BLaER1 (cell line): ENCODE measurements around the gene ZHX3.

Experiments used
- H3K27ac ChIP-seq: shearing (Covaris generic); formaldehyde crosslinking; 2 replicates; pipeline ENCODE4 v1.8.1; 2022
- H3K27me3 ChIP-seq: shearing (Covaris generic); formaldehyde crosslinking; 2 replicates; pipeline ENCODE4 v1.8.1; 2022
- H3K36me3 ChIP-seq: shearing (Covaris generic); formaldehyde crosslinking; 2 replicates; pipeline ENCODE4 v1.8.1; 2022
- H3K4me1 ChIP-seq: shearing (Covaris generic); formaldehyde crosslinking; 2 replicates; pipeline ENCODE4 v1.8.1; 2022
- H3K4me2 ChIP-seq: shearing (Covaris generic); formaldehyde crosslinking; 2 replicates; pipeline ENCODE4 v1.8.1; 2022
- H3K4me3 ChIP-seq: shearing (Covaris generic); formaldehyde crosslinking; 2 replicates; pipeline ENCODE4 v1.8.1; 2022
- H3K9ac ChIP-seq: shearing (Covaris generic); formaldehyde crosslinking; 2 replicates; pipeline ENCODE4 v1.8.1; 2022
- H3K9me3 ChIP-seq: shearing (Covaris generic); formaldehyde crosslinking; 2 replicates; pipeline ENCODE4 v1.8.1; 2022
- H4K20me1 ChIP-seq: shearing (Covaris generic); formaldehyde crosslinking; 2 replicates; pipeline ENCODE4 v1.8.1; 2022
- Cebpa-rat ChIP-seq: shearing (Covaris generic); IDR thresholded peaks from 2 replicates; pipeline ENCODE4 v1.8.1; 2022

ZHX3 gene

GRCh38 chr20:41217422-41217821 lies 100.1 kb downstream of the ZHX3 start:
- H4K20me1 ChIP-seq = no peaks in the 10 kb centered on the region
- H3K4me1 ChIP-seq = no peaks in the 10 kb centered on the region
- H3K36me3 ChIP-seq = no peaks in the 10 kb centered on the region
- no peak for TF ChIP-seq Cebpa-rat
- no peaks in the 10 kb centered on the region for H3K9me3 ChIP-seq
- no peak overlapping the region for H3K27ac ChIP-seq
- H3K4me2 ChIP-seq = no peak overlapping the region
- H3K9ac ChIP-seq = no peak overlapping the region
- no peaks in the 10 kb centered on the region for H3K27me3 ChIP-seq
- no peak overlapping the region for H3K4me3 ChIP-seq

GRCh38 chr20:41214666-41215065 lies 102.9 kb downstream of the ZHX3 start:
- no peak for TF ChIP-seq Cebpa-rat
- H3K4me3 ChIP-seq = no peak overlapping the region

GRCh38 chr20:41214202-41214601 lies 103.3 kb downstream of the ZHX3 start:
- Histone ChIP-seq H3K4me2 (no peak overlapping the region), H3K4me3 (no peak overlapping the region), H3K4me1 (no peaks in the 10 kb centered on the region), H4K20me1 (no peaks in the 10 kb centered on the region), H3K9ac (no peak overlapping the region), H3K27me3 (no peaks in the 10 kb centered on the region), H3K9me3 (no peaks in the 10 kb centered on the region), H3K36me3 (no peaks in the 10 kb centered on the region), H3K27ac (no peak overlapping the region)
- TF ChIP-seq Cebpa-rat = no peak

More at GRCh38 chr20:41214666-41215065, 102.9 kb downstream of the ZHX3 start:
- Histone ChIP-seq H3K9me3 (no peaks in the 10 kb centered on the region), H3K4me2 (no peak overlapping the region), H3K9ac (no peak overlapping the region), H4K20me1 (no peaks in the 10 kb centered on the region), H3K27ac (no peak overlapping the region), H3K4me1 (no peaks in the 10 kb centered on the region), H3K36me3 (no peaks in the 10 kb centered on the region), H3K27me3 (no peaks in the 10 kb centered on the region)

- no peak for TF ChIP-seq Cebpa-rat
- no peaks in the 10 kb centered on the region for H3K27me3 ChIP-seq
- no peaks in the 10 kb centered on the region for H3K36me3 ChIP-seq
- H3K4me3 ChIP-seq = no peak overlapping the region
- H3K9ac ChIP-seq = no peak overlapping the region
- no peaks in the 10 kb centered on the region for H4K20me1 ChIP-seq
- H3K4me2 ChIP-seq = no peak overlapping the region
- no peaks in the 10 kb centered on the region for H3K9me3 ChIP-seq
- no peak overlapping the region for H3K27ac ChIP-seq
- no peaks in the 10 kb centered on the region for H3K4me1 ChIP-seq
Observed at GRCh38 chr20:41213150-41213820, 104.2 kb downstream of the ZHX3 start.

- Histone ChIP-seq H3K9me3 (peaks cover 4% of the 10 kb centered on the region; the same call in 1 of the 2 replicates), H3K27ac (no peak overlapping the region), H3K4me2 (no peak overlapping the region), H4K20me1 (no peaks in the 10 kb centered on the region), H3K9ac (no peak overlapping the region), H3K27me3 (no peaks in the 10 kb centered on the region), H3K4me3 (no peak overlapping the region), H3K4me1 (no peaks in the 10 kb centered on the region), H3K36me3 (peaks cover 34% of the 10 kb centered on the region)
- TF ChIP-seq Cebpa-rat = no peak
Observed at GRCh38 chr20:41205313-41205712, 112.2 kb downstream of the ZHX3 start.

- Histone ChIP-seq H3K9me3 (peaks cover 4% of the 10 kb centered on the region), H3K36me3 (peaks cover 35% of the 10 kb centered on the region), H3K27ac (no peak overlapping the region), H3K9ac (no peak overlapping the region), H4K20me1 (no peaks in the 10 kb centered on the region), H3K27me3 (no peaks in the 10 kb centered on the region), H3K4me2 (no peak overlapping the region), H3K4me1 (peaks cover 3% of the 10 kb centered on the region), H3K4me3 (no peak overlapping the region)
- no peak for TF ChIP-seq Cebpa-rat
Observed at GRCh38 chr20:41204304-41205265, 112.9 kb downstream of the ZHX3 start.

GRCh38 chr20:41203660-41204059 lies 113.9 kb downstream of the ZHX3 start:
- H3K9ac ChIP-seq = no peak overlapping the region
- peaks cover 7% of the 10 kb centered on the region for H3K4me1 ChIP-seq
- no peak overlapping the region for H3K27ac ChIP-seq
- H3K36me3 ChIP-seq = peaks cover 35% of the 10 kb centered on the region
- no peak for TF ChIP-seq Cebpa-rat
- H3K9me3 ChIP-seq = peaks cover 13% of the 10 kb centered on the region
- H3K27me3 ChIP-seq = no peaks in the 10 kb centered on the region
- no peak overlapping the region for H3K4me2 ChIP-seq
- no peak overlapping the region for H3K4me3 ChIP-seq
- no peaks in the 10 kb centered on the region for H4K20me1 ChIP-seq

GRCh38 chr20:41202426-41202825 lies 115.1 kb downstream of the ZHX3 start:
- H3K9ac ChIP-seq = no peak overlapping the region

GRCh38 chr20:41201760-41202159 lies 115.8 kb downstream of the ZHX3 start:
- H3K9ac ChIP-seq = no peak overlapping the region
- no peak overlapping the region for H3K27ac ChIP-seq
- peaks cover 21% of the 10 kb centered on the region for H3K9me3 ChIP-seq
- no peaks in the 10 kb centered on the region for H4K20me1 ChIP-seq
- no peak overlapping the region for H3K4me3 ChIP-seq
- H3K27me3 ChIP-seq = no peaks in the 10 kb centered on the region
- TF ChIP-seq Cebpa-rat = no peak
- no peak overlapping the region for H3K4me2 ChIP-seq
- peaks cover 7% of the 10 kb centered on the region for H3K4me1 ChIP-seq
- peaks cover 35% of the 10 kb centered on the region for H3K36me3 ChIP-seq

More at GRCh38 chr20:41202426-41202825, 115.1 kb downstream of the ZHX3 start:
- no peak overlapping the region for H3K4me3 ChIP-seq
- no peak overlapping the region for H3K27ac ChIP-seq
- TF ChIP-seq Cebpa-rat = no peak
- no peaks in the 10 kb centered on the region for H3K27me3 ChIP-seq
- peaks cover 35% of the 10 kb centered on the region for H3K36me3 ChIP-seq
- H3K9me3 ChIP-seq = peaks cover 21% of the 10 kb centered on the region
- peaks cover 7% of the 10 kb centered on the region for H3K4me1 ChIP-seq
- no peaks in the 10 kb centered on the region for H4K20me1 ChIP-seq
- no peak overlapping the region for H3K4me2 ChIP-seq
